OCI-LY7 (cell line): ENCODE data around the gene IRX5. TPM values are rescaled to one million over a fixed set of nuclear protein-coding genes. Genes with fewer than 3 reads are reported as not detected.

Experiments used
- BruUV-seq: library from RNA; stranded (reverse); fragments of 400-500 nt; replicated peaks from 2 replicates; lab custom pipeline; 2021; lab: Mats Ljungman, UMichigan
- CTCF ChIA-PET: fragments of 300-600 bp; sonication (Branson Sonifier 250); formaldehyde crosslinking; loops from one replicate; lab custom pipeline; 2022; ENCODE audit warnings: antibody characterized with exemption; ENCODE audit not compliant: unreplicated experiment; lab: Charles Lee
- POLR2A ChIA-PET: fragments of 300-600 bp; sonication (Branson Sonifier 250); formaldehyde crosslinking; loops from one replicate; lab custom pipeline; 2022; ENCODE audit warnings: antibody characterized with exemption; lab: Charles Lee
- DNase-seq: peaks from one replicate; pipeline ENCODE4 v3.0.0-alpha.2; 2015; ENCODE audit warnings: low spot score
- H2AFZ ChIP-seq: fragments of 200-600 bp; sonication (generic), shearing (Covaris generic); 2 replicates; pipeline ENCODE4 v1.6.1; 2014; ENCODE audit warnings: mild to moderate bottlenecking, antibody characterized with exemption, low read length, moderate library complexity
- H3K27ac ChIP-seq: fragments of 200-600 bp; sonication (generic); 2 replicates; pipeline ENCODE4 v1.5.1; 2014; ENCODE audit warnings: mixed run types, low read depth, mild to moderate bottlenecking, moderate library complexity, low read length, inconsistent platforms; ENCODE audit not compliant: poor library complexity, severe bottlenecking
- H3K36me3 ChIP-seq: fragments of 200-600 bp; sonication (generic); 2 replicates; pipeline ENCODE4 v1.6.1; 2014; ENCODE audit warnings: mild to moderate bottlenecking, antibody characterized with exemption, low read length, moderate library complexity, mixed read lengths; ENCODE audit not compliant: insufficient read depth
- H3K4me1 ChIP-seq: fragments of 200-600 bp; sonication (generic); 2 replicates; pipeline ENCODE4 v1.5.1; 2014; ENCODE audit warnings: mild to moderate bottlenecking, low read length; ENCODE audit not compliant: insufficient read depth, poor library complexity, severe bottlenecking
- H3K4me2 ChIP-seq: fragments of 200-600 bp; sonication (generic); 2 replicates; pipeline ENCODE4 v1.6.1; 2014; ENCODE audit warnings: mild to moderate bottlenecking, low read length
- H3K4me3 ChIP-seq: fragments of 200-600 bp; sonication (generic); 2 replicates; pipeline ENCODE4 v1.5.1; 2014; ENCODE audit warnings: mild to moderate bottlenecking, low read depth, low read length; ENCODE audit not compliant: poor library complexity, severe bottlenecking
- H3K79me2 ChIP-seq: fragments of 200-600 bp; sonication (generic); 2 replicates; pipeline ENCODE4 v1.6.1; 2016; ENCODE audit warnings: low read depth, mild to moderate bottlenecking, low read length, moderate library complexity, mixed read lengths; ENCODE audit not compliant: insufficient read depth
- H3K9me2 ChIP-seq: fragments of 200-600 bp; sonication (generic); 2 replicates; pipeline ENCODE4 v1.6.1; 2016; ENCODE audit warnings: mild to moderate bottlenecking, low read length, mixed read lengths; ENCODE audit not compliant: insufficient read depth
- H3K9me3 ChIP-seq: fragments of 200-600 bp; sonication (generic); 2 replicates; pipeline ENCODE4 v1.6.1; 2014; ENCODE audit warnings: mild to moderate bottlenecking, mixed run types, low read length, mixed read lengths
- H4K20me1 ChIP-seq: fragments of 200-600 bp; sonication (generic); 2 replicates; pipeline ENCODE4 v1.6.1; 2014; ENCODE audit warnings: mild to moderate bottlenecking, antibody characterized with exemption, low read length, moderate library complexity, mixed read lengths; ENCODE audit not compliant: insufficient read depth
- EZH2phosphoT487 ChIP-seq: fragments of 200-600 bp; sonication (generic); IDR thresholded peaks from 2 replicates; pipeline ENCODE4 v1.6.1; 2018; ENCODE audit warnings: low read depth, borderline replicate concordance, mild to moderate bottlenecking, mixed run types, antibody characterized with exemption, low read length, moderate library complexity, mixed read lengths
- intact Hi-C: fragments of 100-400 bp; cut with micrococcal nuclease; formaldehyde crosslinking; loops from one replicate; pipeline ENCODE4 v1.10.0; 2022; ENCODE audit not compliant: unreplicated experiment
- total RNA-seq, 2 experiments: library from RNA; depleted of rRNA in 1 of 2; stranded (reverse); fragments of >200 nt in 1 of 2; shearing (Covaris generic) in 1 of 2; gene quantifications; 2 replicates each; pipeline ENCODE4 v1.2.3, GENCODE V29; 2014 to 2022
- TF ChIP-seq, protein P1 (sequence below): fragments of 200-600 bp; sonication (generic); conservative IDR thresholded peaks from 2 replicates; pipeline ENCODE4 v1.5.1; 2014; ENCODE audit warnings: mild to moderate bottlenecking, antibody characterized with exemption, low read length, moderate library complexity, mixed read lengths

Gene IRX5
- total RNA-seq, 2 experiments from 2014 or later = 5.1 to 5.9 TPM

DNA sequence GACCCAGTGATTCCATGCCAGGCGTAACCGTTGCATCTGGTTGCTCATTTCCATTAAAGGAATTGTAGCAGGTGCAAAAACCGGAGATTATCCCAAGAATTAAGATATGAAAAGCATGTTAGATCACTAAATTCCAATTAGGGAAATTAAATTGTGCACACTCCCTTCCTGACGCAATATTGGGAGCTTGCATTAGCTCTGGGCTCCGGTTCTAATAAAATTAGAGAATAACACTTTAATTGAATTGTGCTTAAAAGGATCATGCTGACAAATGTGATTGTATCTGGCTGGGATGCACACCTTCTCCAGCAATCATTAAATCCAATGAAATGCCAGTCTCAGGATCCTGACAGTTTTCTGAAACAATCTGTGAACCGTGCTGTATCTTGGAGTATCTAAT is 38.1 kb downstream of the IRX5 start:
- no TSS peak for BruUV-seq
- H3K9me3 ChIP-seq = no peaks in the 10 kb centered on the region
- no peaks in the 10 kb centered on the region for H3K4me1 ChIP-seq
- H3K4me3 ChIP-seq = no peak overlapping the region
- CTCF ChIA-PET = no interaction called here
- H3K9me2 ChIP-seq = no peaks in the 10 kb centered on the region
- no peak overlapping the region for H2AFZ ChIP-seq
- H3K4me2 ChIP-seq = no peak overlapping the region
- POLR2A ChIA-PET = no interaction called here
- DNase-seq = no peak
- intact Hi-C loops = no loop called here
- no peaks in the 10 kb centered on the region for H3K36me3 ChIP-seq
- no peaks in the 10 kb centered on the region for H4K20me1 ChIP-seq
- TF ChIP-seq, protein P1, sequence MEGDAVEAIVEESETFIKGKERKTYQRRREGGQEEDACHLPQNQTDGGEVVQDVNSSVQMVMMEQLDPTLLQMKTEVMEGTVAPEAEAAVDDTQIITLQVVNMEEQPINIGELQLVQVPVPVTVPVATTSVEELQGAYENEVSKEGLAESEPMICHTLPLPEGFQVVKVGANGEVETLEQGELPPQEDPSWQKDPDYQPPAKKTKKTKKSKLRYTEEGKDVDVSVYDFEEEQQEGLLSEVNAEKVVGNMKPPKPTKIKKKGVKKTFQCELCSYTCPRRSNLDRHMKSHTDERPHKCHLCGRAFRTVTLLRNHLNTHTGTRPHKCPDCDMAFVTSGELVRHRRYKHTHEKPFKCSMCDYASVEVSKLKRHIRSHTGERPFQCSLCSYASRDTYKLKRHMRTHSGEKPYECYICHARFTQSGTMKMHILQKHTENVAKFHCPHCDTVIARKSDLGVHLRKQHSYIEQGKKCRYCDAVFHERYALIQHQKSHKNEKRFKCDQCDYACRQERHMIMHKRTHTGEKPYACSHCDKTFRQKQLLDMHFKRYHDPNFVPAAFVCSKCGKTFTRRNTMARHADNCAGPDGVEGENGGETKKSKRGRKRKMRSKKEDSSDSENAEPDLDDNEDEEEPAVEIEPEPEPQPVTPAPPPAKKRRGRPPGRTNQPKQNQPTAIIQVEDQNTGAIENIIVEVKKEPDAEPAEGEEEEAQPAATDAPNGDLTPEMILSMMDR = no peak
- TF ChIP-seq EZH2phosphoT487 = no peak
- H3K27ac ChIP-seq = no peak overlapping the region
- no peaks in the 10 kb centered on the region for H3K79me2 ChIP-seq

DNA sequence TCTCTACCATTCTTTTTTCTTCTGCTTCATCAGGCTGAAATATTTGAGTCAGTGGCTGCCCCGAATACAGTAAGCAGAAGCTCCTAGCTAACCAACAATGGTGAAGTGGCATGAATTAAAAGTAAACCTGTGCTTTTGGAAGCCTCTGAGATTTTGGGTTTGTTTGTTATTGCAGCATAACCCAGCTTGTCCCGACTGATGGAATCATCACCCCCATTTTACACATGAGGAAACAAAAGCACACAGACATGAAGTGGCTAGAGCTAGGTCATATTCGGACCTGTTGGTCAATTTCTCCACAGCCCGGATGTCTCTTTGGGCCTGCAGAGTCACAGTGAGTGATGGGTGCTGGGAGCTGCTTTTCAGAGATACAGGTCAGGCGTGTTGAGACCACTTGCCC is 39.4 kb downstream of the IRX5 start:
- no TSS peak for BruUV-seq

DNA sequence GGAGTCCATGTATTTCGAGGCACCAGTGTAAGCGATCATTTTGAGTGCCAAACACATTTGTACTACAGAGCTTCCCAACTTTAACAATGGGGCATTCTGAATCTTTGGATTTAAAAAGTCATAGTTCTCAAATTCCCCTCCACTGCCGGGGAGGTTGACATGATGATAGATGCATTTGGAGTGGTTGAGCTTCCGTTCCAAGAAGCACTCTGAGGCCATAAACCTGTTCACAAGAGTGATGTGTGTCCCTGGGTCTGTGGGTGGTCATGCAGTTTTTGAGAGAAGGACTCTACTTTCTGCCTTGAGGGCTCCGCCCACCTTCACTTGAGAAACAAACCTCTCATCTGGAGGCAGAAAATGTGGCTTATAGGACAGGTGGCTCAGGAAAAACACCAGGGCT is 43.7 kb downstream of the IRX5 start:
- H3K36me3 ChIP-seq = no peaks in the 10 kb centered on the region
- BruUV-seq = no TSS peak
- POLR2A ChIA-PET = no interaction called here
- CTCF ChIA-PET = no interaction called here
- H3K4me1 ChIP-seq = no peaks in the 10 kb centered on the region
- no peaks in the 10 kb centered on the region for H3K79me2 ChIP-seq
- no peaks in the 10 kb centered on the region for H4K20me1 ChIP-seq
- H3K4me3 ChIP-seq = no peak overlapping the region
- no peaks in the 10 kb centered on the region for H3K9me2 ChIP-seq
- no peak overlapping the region for H3K27ac ChIP-seq
- no peak overlapping the region for H2AFZ ChIP-seq
- no peak for DNase-seq
- TF ChIP-seq EZH2phosphoT487 = no peak
- TF ChIP-seq, protein P1 = no peak
- H3K4me2 ChIP-seq = no peak overlapping the region
- intact Hi-C loops = no loop called here
- H3K9me3 ChIP-seq = no peaks in the 10 kb centered on the region

More for the DNA sequence above, 39.4 kb downstream of the IRX5 start:
- no peak for TF ChIP-seq EZH2phosphoT487
- TF ChIP-seq, protein P1 = no peak
- Histone ChIP-seq H3K36me3 (no peaks in the 10 kb centered on the region), H3K4me1 (no peaks in the 10 kb centered on the region), H3K9me2 (no peaks in the 10 kb centered on the region), H3K9me3 (no peaks in the 10 kb centered on the region), H3K27ac (no peak overlapping the region), H2AFZ (no peak overlapping the region), H4K20me1 (no peaks in the 10 kb centered on the region), H3K4me2 (no peak overlapping the region), H3K79me2 (no peaks in the 10 kb centered on the region), H3K4me3 (no peak overlapping the region)
- ChIA-PET CTCF (interaction anchor here (1.1 kb wide), 1 partner anchor 78 kb away, joined by 15 read pairs; no protein-coding TSS in a partner anchor), POLR2A (no interaction called here)
- intact Hi-C loops = no loop called here
- DNase-seq = no peak
